Measurements from ENCODE around the gene SEC61B. TPM values are rescaled to one million over a fixed set of nuclear protein-coding genes. Genes with fewer than 3 reads are reported as not detected.
A peak's percentile ranks its signal among the peaks of the same experiment; 100 is the strongest.
"Not testable (repeated sequence)": the region's sequence is repeated elsewhere in the genome, so short reads cannot be mapped to it uniquely, and the experiment has no call there.

The SEC61B gene
- total and polyA plus RNA-seq, 7 experiments from 2014 or later: 50.4 to 292 (median 75.1) TPM

DNA sequence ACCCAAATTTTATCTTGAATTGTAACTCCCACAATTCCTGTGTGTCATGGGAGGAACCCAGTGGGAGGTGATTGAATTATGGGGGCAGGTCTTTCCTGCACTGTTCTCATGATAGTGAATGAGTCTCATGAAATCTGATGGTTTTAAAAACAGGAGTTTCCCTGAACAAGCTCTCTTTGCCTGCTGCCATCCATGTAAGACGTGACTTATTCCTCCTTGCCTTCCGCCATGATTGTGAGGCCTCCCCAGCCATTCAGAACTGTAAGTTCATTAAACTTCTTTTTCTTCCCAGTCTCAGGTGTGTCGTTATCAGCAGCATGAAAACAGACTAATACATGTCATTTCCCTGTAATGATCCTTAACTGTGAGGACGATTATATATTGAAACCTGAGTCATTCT is 15.8 kb downstream of the SEC61B start:
- H3K9me3 Mint-ChIP-seq; H3K4me3 ChIP-seq (ENCODE audit: low read length); H3K27ac ChIP-seq (ENCODE audit: low read depth, low read length); POLR2A ChIA-PET; CTCF ChIA-PET; ATAC-seq; H3K4me1 ChIP-seq (ENCODE audit: control insufficient read depth in 2 of 2, insufficient read depth in 2 of 2, low read length in 2 of 2); H3K27me3 Mint-ChIP-seq; H3K27me3 ChIP-seq (ENCODE audit: control insufficient read depth in 2 of 2, insufficient read depth in 2 of 2, low read length in 2 of 2); H3K9me3 ChIP-seq (ENCODE audit: control insufficient read depth in 2 of 3, low read length in 3 of 3); DNase-seq; H3K4me3 Mint-ChIP-seq: not testable (repeated sequence)
- H3K36me3 Mint-ChIP-seq: peaks cover 3 to 52% (median 35%) of the 10 kb centered on the region in 5 donors
- H3K36me3 ChIP-seq (ENCODE audit: control insufficient read depth in 2 of 3, insufficient read depth in 3 of 3, low read length in 3 of 3): peaks cover 0 to 16% (median 0%) of the 10 kb centered on the region in 3 experiments
- H3K27ac Mint-ChIP-seq: peak overlapping the region in 1 of 9 donors; percentile 21
- peaks cover 0 to 11% (median 0%) of the 10 kb centered on the region in 7 donors for H3K4me1 Mint-ChIP-seq
- intact Hi-C loops (cut with micrococcal nuclease): loop anchor here in 1 of 2 donors (2.0 kb wide), 1 partner anchor 17 kb away; no protein-coding TSS in a partner anchor

DNA sequence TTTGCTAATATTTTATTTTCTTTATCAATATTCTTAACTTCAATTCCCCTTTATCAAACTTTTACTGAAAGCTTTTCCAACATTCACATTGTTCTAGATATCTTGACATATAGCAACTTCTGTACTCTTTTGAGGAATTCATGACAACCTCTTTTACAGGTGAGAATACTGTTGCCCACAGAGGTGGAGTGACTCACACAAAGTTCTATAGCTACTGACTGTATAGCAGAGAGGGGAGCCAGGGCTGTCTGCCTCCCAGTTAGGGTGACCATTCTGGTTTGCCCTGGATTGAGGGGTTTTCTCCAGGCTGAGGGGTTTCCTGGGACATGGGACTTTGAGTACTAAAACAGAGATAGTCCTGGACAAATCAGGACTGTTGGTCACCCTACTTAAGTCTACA is 16.2 kb downstream of the SEC61B start:
- Histone ChIP-seq H3K27me3 (ENCODE audit: control insufficient read depth in 2 of 2, insufficient read depth in 2 of 2, low read length in 2 of 2) (no peaks in the 10 kb centered on the region), H3K9me3 (ENCODE audit: control insufficient read depth in 2 of 3, low read length in 3 of 3) (no peaks in the 10 kb centered on the region), H3K4me1 (ENCODE audit: control insufficient read depth in 2 of 2, insufficient read depth in 2 of 2, low read length in 2 of 2) (no peaks in the 10 kb centered on the region), H3K36me3 (ENCODE audit: control insufficient read depth in 2 of 3, insufficient read depth in 3 of 3, low read length in 3 of 3) (peaks cover 0 to 11% (median 0%) of the 10 kb centered on the region in 3 experiments), H3K27ac (ENCODE audit: low read depth, low read length) (no peak overlapping the region), H3K4me3 (ENCODE audit: low read length) (no peak overlapping the region)
- Mint-ChIP-seq H3K27ac (no peak overlapping the region), H3K4me1 (peaks cover 0 to 11% (median 0%) of the 10 kb centered on the region in 7 donors), H3K4me3 (no peak overlapping the region), H3K36me3 (peaks cover 4 to 57% (median 33%) of the 10 kb centered on the region in 5 donors), H3K9me3 (peaks cover 0 to 4% (median 0%) of the 10 kb centered on the region in 11 donors), H3K27me3 (no peaks in the 10 kb centered on the region)
- CTCF ChIA-PET: no interaction called here
- intact Hi-C loops (cut with micrococcal nuclease): no loop called here
- DNase-seq (no peak), ATAC-seq (no peak)
- POLR2A ChIA-PET: interaction anchor here (0.6 kb wide), 1 partner anchor 33 kb away, joined by 3 read pairs; no protein-coding TSS in a partner anchor

DNA sequence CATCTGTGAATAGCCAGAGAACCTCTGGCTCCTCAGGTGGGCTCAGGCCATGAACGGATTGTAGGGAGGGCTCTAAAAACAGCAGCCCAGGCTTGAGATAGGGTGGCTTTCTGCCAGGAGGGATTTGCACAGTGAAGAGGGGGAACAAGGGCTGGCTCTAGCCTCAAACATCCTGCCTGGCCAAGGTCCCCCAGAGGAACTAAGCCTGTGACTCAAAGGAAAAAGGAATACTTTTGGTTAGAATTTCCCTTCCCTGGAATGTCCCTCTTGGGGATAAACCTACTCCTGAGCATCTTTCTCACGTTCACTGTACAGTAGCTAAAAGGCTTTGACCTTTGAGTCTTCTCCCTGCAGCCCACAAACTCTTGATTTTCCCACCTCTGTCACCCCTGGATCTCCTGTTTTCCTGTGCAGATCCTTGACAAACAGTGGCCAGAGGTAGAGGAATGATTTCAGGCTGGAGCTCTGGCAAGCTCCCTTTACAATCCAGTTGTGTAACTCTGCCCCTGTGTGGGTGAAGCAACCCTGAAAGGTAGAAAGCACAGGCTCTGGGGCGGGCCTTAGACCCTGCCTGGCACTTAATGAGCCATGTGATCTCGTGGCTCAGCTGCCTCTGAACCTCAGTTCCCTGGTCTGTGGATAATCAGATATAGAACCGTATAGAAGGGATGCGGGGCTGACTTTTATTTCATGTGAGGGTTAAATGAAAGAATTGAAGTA is 17.4 kb downstream of the SEC61B start:
- Mint-ChIP-seq H3K27ac (peak overlapping the region in 1 of 9 donors; percentile 3), H3K9me3 (peaks cover 0 to 4% (median 0%) of the 10 kb centered on the region in 11 donors), H3K4me1 (peaks cover 0 to 12% (median 2%) of the 10 kb centered on the region in 7 donors), H3K36me3 (peaks cover 7 to 63% (median 31%) of the 10 kb centered on the region in 5 donors), H3K27me3 (no peaks in the 10 kb centered on the region), H3K4me3 (no peak overlapping the region)
- intact Hi-C loops (cut with micrococcal nuclease): no loop called here
- Histone ChIP-seq H3K4me3 (ENCODE audit: low read length) (no peak overlapping the region), H3K36me3 (ENCODE audit: control insufficient read depth in 2 of 3, insufficient read depth in 3 of 3, low read length in 3 of 3) (peaks cover 0 to 11% (median 0%) of the 10 kb centered on the region in 3 experiments), H3K27ac (ENCODE audit: low read depth, low read length) (no peak overlapping the region), H3K9me3 (ENCODE audit: control insufficient read depth in 2 of 3, low read length in 3 of 3) (no peaks in the 10 kb centered on the region), H3K27me3 (ENCODE audit: control insufficient read depth in 2 of 2, insufficient read depth in 2 of 2, low read length in 2 of 2) (no peaks in the 10 kb centered on the region), H3K4me1 (ENCODE audit: control insufficient read depth in 2 of 2, insufficient read depth in 2 of 2, low read length in 2 of 2) (no peaks in the 10 kb centered on the region)
- no peak for ATAC-seq
- ChIA-PET POLR2A (interaction anchor here (0.8 kb wide), 1 partner anchor 17 kb away, joined by 3 read pairs; the partner anchor contains the start of genes ALG2 and SEC61B), CTCF (no interaction called here)
- no peak for DNase-seq

DNA sequence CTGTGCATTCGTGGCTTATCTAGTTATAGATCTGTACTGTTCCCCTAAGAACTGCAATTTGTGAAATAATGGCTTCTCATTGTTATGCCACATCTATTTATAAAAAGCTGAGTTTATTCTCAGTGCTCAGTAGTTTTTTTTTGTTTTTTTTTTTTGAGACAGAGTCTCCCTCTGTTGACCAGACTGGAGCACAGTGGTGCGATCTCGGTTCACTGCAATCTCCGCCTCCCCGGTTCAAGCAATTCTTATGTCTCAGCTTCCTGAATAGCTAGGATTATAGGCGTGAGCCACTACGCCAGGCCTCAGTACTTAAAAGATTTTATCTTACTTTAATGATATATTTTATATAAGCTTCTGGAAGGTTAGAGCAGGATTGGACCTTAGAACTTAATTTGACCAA is 19.0 kb downstream of the SEC61B start:
- Histone ChIP-seq H3K27ac (ENCODE audit: low read depth, low read length) (no peak overlapping the region), H3K4me3 (ENCODE audit: low read length) (no peak overlapping the region), H3K4me1 (ENCODE audit: control insufficient read depth in 2 of 2, insufficient read depth in 2 of 2, low read length in 2 of 2) (no peaks in the 10 kb centered on the region), H3K27me3 (ENCODE audit: control insufficient read depth in 2 of 2, insufficient read depth in 2 of 2, low read length in 2 of 2) (no peaks in the 10 kb centered on the region), H3K36me3 (ENCODE audit: control insufficient read depth in 2 of 3, insufficient read depth in 3 of 3, low read length in 3 of 3) (peaks cover 0 to 11% (median 0%) of the 10 kb centered on the region in 3 experiments), H3K9me3 (ENCODE audit: control insufficient read depth in 2 of 3, low read length in 3 of 3) (no peaks in the 10 kb centered on the region)
- peaks cover 0 to 4% (median 0%) of the 10 kb centered on the region in 11 donors for H3K9me3 Mint-ChIP-seq
- ChIA-PET CTCF (interaction anchor here (1.0 kb wide), 1 partner anchor 9 kb away, joined by 3 read pairs; no protein-coding TSS in a partner anchor), POLR2A (no interaction called here)
- peaks cover 7 to 62% (median 31%) of the 10 kb centered on the region in 5 donors for H3K36me3 Mint-ChIP-seq
- intact Hi-C loops (cut with micrococcal nuclease): no loop called here
- no peak overlapping the region for H3K4me3 Mint-ChIP-seq
- no peak overlapping the region for H3K27ac Mint-ChIP-seq
- DNase-seq (no peak), ATAC-seq (no peak)
- peaks cover 0 to 10% (median under 1%) of the 10 kb centered on the region in 7 donors for H3K4me1 Mint-ChIP-seq
- H3K27me3 Mint-ChIP-seq: no peaks in the 10 kb centered on the region

- POLR2A ChIA-PET: no interaction called here
- no peak overlapping the region for H3K27ac Mint-ChIP-seq
- peak; percentile 53 for ATAC-seq
These were observed 22.5 kb downstream of the SEC61B start for GRCh38 chr9:99244344-99245260.

DNA sequence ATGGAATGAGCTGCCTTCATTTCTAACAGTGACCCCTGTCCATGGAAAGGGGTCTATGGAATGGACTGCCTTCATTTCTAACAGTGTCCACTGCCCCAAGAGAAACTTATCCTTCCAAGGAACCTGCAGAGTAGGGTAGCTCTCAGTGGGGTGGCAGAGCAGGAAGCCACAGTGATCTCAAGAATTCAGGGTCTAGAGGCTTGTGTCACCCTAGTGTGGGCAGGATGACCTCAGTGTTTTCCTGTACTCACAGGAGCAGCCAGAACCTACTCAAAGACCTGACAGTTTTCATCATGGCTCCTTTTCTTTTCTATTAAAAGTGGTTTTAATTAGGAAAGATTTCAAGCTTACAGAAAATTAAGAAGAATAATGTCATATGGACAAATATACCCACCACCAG is 27.5 kb downstream of the SEC61B start:
- Mint-ChIP-seq H3K27ac (no peak overlapping the region), H3K4me1 (peaks cover 0 to 36% (median 8%) of the 10 kb centered on the region in 7 donors), H3K27me3 (no peaks in the 10 kb centered on the region), H3K36me3 (peaks cover 0 to 3% (median 3%) of the 10 kb centered on the region in 5 donors), H3K4me3 (peak overlapping the region in 1 of 10 donors; percentile 21), H3K9me3 (peaks cover 0 to 4% (median 0%) of the 10 kb centered on the region in 11 donors)
- Histone ChIP-seq H3K4me3 (ENCODE audit: low read length) (no peak overlapping the region), H3K4me1 (ENCODE audit: control insufficient read depth in 2 of 2, insufficient read depth in 2 of 2, low read length in 2 of 2) (no peaks in the 10 kb centered on the region), H3K9me3 (ENCODE audit: control insufficient read depth in 2 of 3, low read length in 3 of 3) (no peaks in the 10 kb centered on the region), H3K36me3 (ENCODE audit: control insufficient read depth in 2 of 3, insufficient read depth in 3 of 3, low read length in 3 of 3) (no peaks in the 10 kb centered on the region), H3K27ac (ENCODE audit: low read depth, low read length) (no peak overlapping the region), H3K27me3 (ENCODE audit: control insufficient read depth in 2 of 2, insufficient read depth in 2 of 2, low read length in 2 of 2) (no peaks in the 10 kb centered on the region)
- ATAC-seq (no peak), DNase-seq (peak in 1 of 9 donors; percentile 34)
- ChIA-PET POLR2A (no interaction called here), CTCF (interaction anchor here (0.8 kb wide), 1 partner anchor 10 kb away, joined by 3 read pairs; no protein-coding TSS in a partner anchor)
- intact Hi-C loops (cut with micrococcal nuclease): no loop called here

More at GRCh38 chr9:99244344-99245260, 22.5 kb downstream of the SEC61B start:
- no peak for DNase-seq
- Histone ChIP-seq H3K4me1 (ENCODE audit: control insufficient read depth in 2 of 2, insufficient read depth in 2 of 2, low read length in 2 of 2) (no peaks in the 10 kb centered on the region), H3K36me3 (ENCODE audit: control insufficient read depth in 2 of 3, insufficient read depth in 3 of 3, low read length in 3 of 3) (no peaks in the 10 kb centered on the region), H3K27ac (ENCODE audit: low read depth, low read length) (no peak overlapping the region), H3K9me3 (ENCODE audit: control insufficient read depth in 2 of 3, low read length in 3 of 3) (no peaks in the 10 kb centered on the region), H3K4me3 (ENCODE audit: low read length) (no peak overlapping the region), H3K27me3 (ENCODE audit: control insufficient read depth in 2 of 2, insufficient read depth in 2 of 2, low read length in 2 of 2) (no peaks in the 10 kb centered on the region)
- peaks cover 7 to 39% (median 23%) of the 10 kb centered on the region in 5 donors for H3K36me3 Mint-ChIP-seq
- H3K27me3 Mint-ChIP-seq: no peaks in the 10 kb centered on the region
- intact Hi-C loops (cut with micrococcal nuclease): no loop called here
- CTCF ChIA-PET: no interaction called here
- H3K4me1 Mint-ChIP-seq: peaks cover 0 to 11% (median 0%) of the 10 kb centered on the region in 7 donors
- H3K9me3 Mint-ChIP-seq: peaks cover 0 to 4% (median 0%) of the 10 kb centered on the region in 11 donors
- H3K4me3 Mint-ChIP-seq: no peak overlapping the region
